Activated CD4-positive, alpha-beta T cell treated with anti-CD3 and anti-CD28 coated beads, Interleukin-2, amount 50 U/mL, for 1 hour (primary cell): ENCODE results near the gene DEDD2.

ENCODE experiments used
- DNase-seq: peaks from one replicate; pipeline ENCODE4 v3.0.0-alpha.2; 2020

Gene DEDD2

DNA sequence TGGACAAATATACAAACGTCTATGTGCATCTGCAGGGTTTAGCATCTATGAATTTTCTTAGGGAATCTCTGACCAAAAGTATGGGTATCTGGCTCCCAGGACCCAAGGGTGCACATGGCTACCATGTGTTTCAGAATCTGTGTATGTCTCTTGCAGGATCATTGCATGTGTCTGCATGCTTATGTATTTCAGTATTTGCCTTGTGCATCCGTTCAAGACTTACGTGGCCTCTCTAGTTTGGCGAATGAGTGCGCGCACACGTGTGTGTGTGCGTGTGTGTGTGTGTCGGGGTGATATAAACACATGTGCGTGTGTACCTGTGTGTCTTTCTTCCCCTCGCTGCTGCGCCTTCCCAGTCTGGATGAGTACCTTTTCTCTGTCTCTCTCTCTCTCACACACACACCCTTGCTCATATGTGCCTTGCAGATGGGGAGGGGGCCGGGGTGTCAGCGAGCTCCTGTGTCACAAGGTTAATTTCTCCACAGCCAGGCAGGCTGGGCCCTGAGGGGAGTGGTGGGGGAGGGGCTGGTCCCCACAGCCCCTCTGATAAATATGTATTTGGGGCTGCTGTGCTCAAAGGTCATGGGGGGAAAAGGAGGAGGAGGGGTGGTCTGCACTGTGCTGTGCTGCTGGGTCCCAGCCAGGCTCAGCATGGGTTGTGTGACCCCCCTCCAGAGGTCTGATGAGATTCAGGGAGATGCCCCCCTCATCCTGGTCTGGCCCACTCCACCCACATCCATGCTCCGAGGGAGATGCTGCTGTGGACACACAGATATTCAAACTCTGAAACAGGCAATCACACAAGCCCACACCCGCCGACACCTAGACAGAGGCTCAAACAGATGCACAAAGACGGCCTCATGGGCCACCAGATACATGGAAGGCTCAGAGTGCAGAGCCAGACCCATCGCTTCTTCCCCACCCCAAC, 47.7 kb downstream of the DEDD2 start:
- no peak for DNase-seq

DNA sequence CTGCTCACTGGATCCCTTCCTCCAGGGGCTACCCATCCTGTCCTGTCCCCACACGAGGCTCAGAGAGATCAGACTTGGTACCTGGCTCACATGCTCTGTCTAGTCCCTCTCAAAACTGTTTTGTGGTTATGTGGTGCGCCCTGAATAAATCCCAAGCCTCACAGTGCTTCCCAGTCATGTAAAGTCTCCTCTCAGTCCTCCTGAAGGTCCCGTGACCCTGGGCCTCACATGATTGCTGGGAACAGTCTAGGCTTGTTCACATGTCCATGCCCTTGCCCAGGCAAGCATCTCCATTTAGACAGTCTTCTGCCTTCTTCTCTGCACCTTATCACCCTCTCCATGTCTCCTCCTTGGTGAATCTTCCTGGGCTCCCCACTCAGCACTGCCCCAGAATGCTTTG, 49.3 kb downstream of the DEDD2 start:
- DNase-seq = no peak

DNA sequence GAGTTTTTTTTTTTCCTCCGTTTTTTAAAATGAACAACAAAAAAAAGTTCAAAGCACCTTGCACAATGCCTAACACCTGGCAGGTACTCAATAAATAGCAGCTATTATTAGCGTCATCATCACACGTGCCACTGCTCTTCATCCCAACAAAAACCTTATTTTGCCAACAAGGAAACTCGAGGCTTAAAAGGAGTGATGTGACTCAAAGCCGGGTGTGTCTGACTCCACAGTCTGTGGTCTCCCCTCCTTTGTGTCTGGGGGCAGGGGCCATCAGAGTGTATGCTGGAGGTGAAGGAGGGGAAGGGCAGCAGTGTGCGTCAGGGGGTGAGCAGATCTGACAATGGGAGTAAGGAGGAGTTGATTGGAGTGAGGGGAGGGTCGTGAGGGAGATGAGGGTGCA, 51.2 kb downstream of the DEDD2 start:
- no peak for DNase-seq

DNA sequence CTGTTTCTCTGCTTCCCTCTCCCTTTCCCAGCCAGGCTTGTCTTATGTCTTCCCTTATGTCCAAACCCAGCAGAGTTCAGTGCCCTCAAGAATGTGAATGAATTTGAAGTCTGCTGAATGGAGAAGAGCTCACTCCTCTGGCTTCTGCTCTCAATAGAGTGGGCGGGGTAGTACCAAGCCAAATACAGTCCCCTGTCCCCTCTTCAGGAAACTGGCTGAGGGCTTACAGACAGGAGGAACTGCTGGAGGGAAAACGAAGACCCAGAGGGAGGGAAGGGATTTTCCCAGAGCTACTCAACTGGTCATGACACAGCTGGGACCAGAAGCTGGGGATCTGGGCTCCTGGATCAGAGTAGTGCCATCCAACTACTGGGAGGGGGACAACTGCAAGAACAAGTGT, 52.3 kb downstream of the DEDD2 start:
- no peak for DNase-seq

DNA sequence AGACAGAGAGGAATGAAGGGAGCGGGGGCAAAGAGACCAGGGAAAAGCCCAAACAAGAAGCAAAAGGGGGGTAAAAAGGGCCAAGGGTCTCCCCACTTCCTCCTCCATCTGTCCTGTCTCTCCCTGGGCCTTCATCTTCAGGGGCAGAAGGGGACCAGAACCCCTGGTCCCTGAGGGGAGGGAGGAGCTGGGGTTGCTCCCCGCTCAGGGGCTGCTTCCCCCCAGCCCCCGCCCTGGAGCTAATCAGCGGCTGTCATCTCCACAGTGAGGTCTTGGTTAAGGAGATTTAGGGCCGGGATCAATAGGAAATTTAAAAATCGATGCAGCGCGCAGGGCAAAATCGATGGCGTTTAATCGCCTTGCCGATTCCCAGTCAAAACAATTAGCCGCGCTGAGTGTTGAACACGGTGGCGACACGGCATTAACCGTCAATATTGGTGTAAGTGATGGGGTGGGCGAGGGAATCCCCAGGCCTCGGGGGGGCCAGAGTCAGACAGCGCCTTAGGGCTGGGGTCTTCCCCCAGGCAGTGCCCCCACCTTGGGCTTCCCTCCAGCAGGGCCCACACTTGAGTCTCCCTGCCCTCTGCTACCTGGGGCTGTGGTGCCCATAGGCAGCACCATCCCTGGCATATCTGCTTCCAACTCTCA, 55.7 kb downstream of the DEDD2 start:
- no peak for DNase-seq

DNA sequence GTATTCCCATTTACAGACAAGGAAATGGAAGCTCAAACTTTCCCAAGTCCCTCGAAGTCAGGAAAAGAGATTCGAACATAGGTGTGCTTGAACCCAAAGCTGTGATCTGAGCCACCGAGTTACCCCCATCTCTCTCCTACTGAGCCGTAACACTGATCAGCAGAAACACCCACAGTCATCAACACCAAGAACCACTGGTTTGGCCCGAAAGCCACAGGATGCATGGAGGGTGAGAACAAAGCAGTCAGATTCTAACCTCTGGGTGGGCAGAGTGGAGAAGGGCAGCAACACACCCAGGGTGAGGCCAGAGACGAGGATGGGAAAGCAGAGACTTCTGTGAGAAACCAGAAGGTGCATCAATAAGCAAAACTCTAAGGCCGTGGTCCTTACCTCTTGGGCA, 57.5 kb downstream of the DEDD2 start:
- no peak for DNase-seq

DNA sequence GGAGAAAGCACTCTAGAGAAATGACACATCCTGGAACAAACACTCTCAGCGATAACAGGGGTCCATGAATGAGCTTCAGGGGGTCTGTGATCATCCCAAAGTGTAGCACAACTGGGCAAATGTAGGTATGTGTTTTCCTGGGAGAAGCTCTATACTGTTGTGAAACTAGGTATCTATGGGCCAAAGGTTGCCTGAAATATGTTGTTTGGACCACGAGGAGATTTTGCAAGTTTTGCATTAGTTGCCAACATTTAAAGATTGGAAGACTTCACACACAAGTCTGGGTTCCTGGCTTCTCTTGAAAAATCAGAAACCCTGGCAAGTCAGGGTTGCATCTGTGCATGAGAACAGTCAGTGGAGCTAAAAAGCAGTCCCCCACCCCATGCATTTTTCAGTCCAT, 58.6 kb downstream of the DEDD2 start:
- DNase-seq = no peak

DNA sequence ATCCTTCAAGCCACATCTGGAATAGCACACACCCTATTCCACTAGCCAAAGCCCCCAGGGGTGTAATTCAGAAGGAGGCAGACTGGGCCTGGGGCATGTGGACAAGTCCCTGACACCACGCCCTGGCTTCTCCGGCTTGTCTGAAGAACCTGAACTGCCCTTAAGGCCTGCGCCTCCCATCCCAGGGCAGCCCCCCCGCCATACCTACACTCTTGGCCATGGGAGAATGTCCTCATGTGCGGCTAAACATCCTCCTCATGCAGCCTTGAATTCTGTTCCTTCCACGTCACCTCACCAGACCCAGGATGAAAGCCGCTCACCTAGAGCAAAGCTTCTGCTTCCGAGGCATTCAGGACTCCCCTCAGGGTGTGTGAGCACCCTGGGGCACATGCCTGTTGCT, 60.9 kb downstream of the DEDD2 start:
- no peak for DNase-seq

DNA sequence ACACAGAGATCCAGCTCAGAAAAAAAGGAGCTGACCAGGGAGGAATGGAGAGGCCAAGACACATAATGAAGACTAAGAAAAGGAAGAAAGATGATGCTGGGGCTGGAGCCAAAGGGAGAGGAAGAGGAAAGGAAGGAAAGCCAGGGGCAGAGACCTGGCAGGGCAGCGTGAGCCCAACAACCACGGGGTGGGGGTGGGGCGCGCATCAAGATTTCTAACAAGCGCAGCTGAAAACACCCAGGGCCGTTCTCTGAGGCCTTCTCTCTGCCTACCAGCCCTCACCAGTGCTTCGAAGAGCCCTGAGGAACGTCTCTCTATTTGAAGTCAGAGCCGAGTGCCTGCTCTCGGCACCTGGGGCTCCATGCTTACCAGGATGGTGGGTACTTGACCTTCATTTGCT, 61.7 kb downstream of the DEDD2 start:
- DNase-seq = no peak

DNA sequence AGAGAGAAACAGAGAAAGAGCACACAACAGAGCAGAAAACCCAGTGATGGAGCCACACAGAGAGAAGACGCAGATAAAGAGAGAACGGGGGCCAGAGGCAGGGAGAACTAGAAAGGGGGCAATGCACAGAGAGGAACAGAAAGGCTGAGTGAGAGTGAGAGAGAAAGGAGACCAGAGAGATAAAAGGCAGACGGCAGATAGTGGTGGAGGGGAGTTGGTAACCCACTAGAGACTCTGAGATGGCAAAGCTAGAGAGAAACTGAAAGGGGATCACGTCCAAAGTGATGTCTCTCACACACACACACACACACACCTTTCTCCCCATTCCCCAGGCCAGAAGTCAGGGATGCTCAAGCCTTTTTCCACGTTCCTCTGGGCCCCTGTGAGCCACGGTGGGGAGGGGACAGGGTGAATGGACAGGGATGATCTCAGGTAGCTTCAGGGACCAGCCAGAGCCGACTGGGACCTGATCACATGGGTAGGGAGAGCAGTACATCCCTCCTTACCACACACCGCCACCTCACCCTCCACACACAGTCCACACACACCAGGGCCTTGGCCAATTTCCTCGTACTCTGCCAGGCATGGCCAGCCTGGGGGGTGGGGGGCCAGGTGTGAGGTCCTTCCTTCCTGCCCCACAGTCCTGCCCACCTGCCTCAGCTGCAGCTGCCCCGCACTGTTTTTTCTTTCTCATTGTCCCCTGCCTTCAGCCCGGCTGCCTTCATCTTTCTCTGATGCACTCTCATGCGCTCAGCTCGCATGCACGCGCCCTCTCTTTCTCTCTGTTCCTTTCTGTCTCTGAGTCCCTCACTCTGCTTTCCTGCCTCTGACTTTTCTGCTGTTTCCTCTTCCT, 62.8 kb downstream of the DEDD2 start:
- DNase-seq = no peak

DNA sequence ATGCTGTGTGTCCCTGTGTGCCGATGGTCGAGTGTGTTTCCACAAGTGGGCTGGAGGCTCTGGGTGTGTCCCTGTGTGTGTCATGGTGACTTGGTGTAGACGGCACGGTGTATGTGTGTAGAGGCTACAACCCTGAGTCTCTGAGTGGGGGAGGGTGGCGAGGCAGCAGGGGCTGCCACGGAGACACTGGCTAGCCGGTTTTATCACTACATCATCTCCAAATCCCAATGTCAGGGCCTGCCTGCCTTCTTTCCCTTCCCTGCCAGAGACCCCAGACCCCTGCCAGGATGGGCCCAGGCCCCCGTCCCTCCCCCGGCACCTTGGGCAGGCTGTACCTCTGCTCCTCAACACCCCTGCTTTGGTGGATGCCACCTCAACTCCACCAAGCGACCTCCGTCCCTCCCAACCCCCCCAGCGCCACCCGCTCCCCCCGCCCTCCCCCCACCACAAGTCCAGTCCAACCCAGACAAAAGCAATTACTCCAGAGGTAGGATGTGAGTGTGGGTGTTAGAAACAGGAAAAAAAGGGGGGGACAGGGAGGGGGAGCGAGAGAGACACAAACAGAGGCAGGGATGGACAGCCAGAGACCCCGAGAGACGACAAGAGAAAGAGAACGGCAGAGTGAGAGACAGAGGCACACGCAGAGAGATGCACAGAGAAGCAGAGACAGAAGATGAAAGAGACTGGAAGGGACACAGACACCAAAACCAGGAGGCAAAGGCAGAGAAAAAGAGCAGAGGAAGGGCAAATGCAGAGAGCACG, 63.6 kb downstream of the DEDD2 start:
- DNase-seq = no peak

DNA sequence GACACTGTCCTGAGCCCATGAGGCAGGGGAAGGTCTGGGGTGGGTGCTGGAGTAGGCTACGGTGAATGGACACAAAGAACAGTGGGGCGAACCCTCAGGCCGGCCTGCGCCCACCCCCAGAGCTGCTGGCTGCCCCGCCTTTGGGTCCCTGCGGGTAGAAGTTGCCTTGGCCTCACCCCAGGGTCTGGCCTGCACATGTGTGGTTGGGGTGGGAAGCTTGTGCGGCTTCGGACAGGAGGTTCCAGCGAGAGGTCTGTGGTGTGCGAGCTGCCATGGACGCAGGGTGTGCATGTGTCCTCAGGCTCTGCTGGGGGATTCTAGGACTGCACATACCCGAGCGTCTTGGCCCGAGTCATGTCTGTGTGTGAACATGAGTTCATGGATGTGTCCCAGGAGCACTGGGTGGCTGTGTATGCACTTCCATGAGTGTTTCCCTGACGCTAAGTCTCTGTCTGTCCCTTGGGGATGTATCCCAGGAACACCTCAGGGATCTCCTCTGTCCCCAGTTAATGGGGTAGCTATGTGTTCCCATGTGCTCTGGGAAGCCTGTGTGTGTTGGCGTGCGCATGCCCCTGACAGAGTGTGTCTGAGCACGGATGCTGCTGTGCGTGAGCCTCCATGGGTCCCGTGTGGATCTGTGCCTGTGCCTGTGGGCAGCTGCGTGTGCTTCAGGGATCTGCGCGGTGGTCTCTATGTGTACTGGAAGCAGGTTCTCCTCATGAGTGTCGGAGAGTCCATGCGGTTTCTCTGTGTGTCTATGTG, 64.4 kb downstream of the DEDD2 start:
- no peak for DNase-seq

DNA sequence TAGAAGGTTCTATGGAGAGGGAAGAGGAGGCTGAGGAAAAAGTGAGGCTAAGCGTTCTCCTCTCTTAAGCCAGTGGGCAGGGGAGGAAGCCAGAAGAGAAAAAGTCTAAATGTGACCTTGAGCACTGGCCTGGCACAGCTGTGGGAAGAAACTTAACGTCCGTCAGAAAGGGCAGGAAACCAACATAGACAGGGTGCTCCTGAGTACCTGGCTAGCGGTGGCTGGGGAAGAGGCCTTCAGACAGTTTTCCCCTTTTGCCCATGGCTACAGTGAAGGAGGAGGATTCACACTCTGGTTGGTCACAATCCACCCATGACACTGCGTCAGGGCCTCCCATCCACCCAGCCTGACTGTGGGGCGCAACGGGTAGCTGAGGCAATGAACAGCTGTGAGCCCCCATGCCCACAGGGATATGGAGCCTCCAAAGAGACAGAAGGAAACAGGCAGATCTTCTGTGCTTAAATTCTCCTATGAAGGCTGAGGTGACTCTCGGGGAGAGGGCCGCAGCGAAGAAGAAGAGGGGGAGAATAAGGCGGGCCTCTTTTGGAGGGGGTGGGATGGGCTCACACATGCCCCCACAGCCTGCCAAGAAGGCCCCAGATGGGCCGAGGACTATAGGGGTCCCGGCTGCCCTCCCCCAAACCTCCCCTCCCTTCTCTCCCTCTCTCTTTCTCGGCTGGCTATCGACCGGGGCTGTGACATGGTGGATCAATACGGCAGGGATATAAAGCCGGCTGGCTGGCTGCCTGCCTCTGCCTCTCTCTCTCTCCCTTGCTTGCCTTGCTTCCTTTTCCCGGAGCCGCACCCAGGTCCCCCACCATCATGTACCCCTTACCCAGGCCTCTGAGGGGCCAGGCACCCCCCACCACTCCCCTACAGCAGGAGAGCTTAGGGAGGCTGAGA, 65.4 kb downstream of the DEDD2 start:
- DNase-seq = no peak

DNA sequence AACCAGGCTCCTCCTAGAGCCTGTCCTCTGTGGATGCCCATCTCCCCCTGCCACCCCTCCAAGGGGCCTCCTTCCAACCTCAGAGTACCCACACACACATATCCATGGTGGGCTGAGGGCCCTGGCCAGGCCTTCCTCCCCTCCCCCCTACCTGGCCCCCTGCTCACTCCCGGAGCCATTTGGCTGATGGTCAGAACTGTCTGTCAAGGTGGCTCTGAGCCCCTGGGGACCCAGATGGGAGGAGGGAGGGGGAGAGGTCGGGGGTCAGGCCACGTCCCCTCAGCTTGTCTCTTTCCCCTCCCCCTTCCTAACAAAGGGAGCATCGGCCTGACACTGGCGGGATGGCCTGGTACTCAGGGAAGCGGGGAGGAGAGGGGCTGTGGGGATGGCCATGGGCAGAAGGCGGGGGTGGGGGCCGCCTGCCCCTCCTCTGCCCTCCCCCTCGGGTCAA, 66.5 kb downstream of the DEDD2 start:
- DNase-seq = no peak

DNA sequence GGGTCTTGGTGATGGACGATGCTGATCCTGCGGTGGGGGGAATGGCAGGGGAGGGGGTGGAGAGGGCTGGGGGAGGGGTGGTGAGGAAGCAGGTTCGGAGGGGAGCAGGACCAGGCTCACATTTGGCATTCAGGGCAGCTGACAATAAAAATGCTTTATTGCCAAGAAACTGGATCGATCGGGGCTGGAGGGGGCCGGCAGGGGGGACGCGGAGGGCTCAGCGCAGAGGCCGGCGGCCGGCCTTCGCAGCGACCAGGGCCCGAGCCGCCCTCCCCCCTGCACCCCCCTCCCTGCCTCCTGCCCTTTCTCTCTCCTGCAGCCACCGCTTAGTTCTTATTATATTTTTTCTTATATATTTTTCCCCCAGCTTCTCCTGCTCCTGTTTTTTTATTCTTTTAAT, 67.1 kb downstream of the DEDD2 start:
- no peak for DNase-seq

DNA sequence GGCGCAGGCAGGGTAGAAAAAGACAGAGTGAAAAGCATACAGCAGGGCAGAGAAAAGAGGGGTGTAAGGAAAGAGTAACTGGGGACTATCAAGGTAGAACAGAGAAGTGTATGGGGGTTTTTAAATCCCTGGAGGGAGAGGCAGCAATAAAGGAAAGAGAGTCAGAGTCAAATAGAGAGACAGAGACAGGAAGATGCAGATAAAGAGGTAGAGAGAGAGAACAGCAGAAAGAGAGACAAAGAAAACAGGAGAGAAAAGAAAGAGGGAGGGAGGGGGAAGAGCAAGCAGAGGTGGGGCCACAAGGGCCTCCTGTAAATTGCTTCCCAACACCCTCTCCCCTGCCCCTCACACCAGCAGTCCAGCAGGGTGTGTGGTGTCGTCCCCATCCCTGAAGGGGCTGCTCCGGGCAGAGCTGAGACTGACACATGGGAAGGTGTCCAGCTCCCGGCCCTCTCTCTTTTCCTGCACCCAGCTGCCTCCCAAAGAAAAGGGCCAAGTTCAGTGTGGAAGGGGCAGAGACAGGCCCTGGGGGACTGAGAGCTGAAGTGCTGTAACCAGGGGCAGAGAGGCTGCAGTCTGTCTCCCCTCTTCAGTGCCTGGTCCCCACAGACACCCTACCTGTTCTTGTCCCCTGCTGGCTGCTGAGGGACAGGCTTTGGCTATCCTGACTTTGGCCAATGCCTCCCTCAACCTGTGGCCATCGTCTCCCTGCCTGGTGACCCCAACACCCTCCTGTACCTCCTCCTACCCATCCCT, 67.9 kb downstream of the DEDD2 start:
- no peak for DNase-seq
